ENCODE measurements around the gene SFXN3. TPM values are rescaled to one million over a fixed set of nuclear protein-coding genes. Genes with fewer than 3 reads are reported as not detected.
A peak's percentile ranks its signal among the peaks of the same experiment; 100 is the strongest.

Gene SFXN3
- total RNA-seq, 1 experiment from 2014 or later = 27.5 TPM

DNA sequence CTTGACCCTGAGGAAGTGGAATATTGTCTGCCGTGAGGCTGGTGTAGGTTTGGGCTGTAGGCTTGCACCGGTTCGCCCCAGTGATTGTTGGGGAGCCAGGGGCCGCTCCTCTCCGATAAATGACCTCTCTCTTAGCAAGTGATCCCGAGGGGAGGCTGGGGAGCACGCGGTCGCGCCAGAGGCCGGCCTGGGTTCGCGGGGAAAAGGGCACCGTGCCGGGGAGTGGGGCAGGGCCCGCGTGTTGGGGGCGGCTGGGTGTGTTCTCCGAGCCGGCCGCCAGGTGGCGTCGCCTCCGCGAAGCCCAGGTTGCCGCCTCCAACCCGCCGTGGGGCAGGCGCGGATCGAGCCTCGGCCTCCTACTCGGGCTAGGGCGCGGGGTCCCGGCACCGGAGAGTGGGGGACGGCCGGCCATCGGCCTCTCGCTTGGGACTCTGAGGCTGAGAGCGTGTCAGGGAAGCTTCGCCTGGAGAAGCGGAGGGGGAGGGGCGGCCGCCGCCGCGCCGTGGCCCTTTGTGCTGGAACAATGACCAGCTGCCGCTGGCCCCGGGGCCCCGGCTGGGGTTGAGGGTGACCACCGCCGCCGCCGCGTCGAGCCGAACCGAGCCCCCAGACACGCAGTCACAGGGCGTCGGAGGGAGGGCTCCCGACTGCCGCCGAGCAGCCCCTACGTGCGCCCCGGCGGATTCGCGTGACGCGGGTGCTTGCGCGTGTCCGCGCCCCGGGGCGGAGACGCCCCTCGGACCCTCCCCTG, 31.9 kb upstream of the SFXN3 start:
- CTCF ChIA-PET = interaction anchor here (0.7 to 1.5 kb wide), 3 partner anchors 12 to 15 kb away, joined by 3 to 17 read pairs (median 5); no protein-coding TSS in a partner anchor
- no TSS peak for BruUV-seq (replicated peaks)
- H3K9me3 Mint-ChIP-seq (ENCODE audit: low read depth, unreplicated experiment) = no peaks in the 10 kb centered on the region
- intact Hi-C loops (cut with micrococcal nuclease; ENCODE audit: unreplicated experiment) = no loop called here
- peaks cover 61% of the 10 kb centered on the region for H3K36me3 Mint-ChIP-seq (ENCODE audit: insufficient read depth, unreplicated experiment)
- H3K27me3 Mint-ChIP-seq (ENCODE audit: unreplicated experiment) = no peaks in the 10 kb centered on the region
- H3K27ac Mint-ChIP-seq (ENCODE audit: unreplicated experiment) = peak overlapping the region; percentile 69
- peaks cover 14% of the 10 kb centered on the region for H3K4me1 Mint-ChIP-seq (ENCODE audit: low read depth, unreplicated experiment)
- DNase-seq = peak; percentile 74
- H3K4me3 Mint-ChIP-seq (ENCODE audit: low read depth, unreplicated experiment) = peak overlapping the region; percentile 70
- TF ChIP-seq, protein P1, sequence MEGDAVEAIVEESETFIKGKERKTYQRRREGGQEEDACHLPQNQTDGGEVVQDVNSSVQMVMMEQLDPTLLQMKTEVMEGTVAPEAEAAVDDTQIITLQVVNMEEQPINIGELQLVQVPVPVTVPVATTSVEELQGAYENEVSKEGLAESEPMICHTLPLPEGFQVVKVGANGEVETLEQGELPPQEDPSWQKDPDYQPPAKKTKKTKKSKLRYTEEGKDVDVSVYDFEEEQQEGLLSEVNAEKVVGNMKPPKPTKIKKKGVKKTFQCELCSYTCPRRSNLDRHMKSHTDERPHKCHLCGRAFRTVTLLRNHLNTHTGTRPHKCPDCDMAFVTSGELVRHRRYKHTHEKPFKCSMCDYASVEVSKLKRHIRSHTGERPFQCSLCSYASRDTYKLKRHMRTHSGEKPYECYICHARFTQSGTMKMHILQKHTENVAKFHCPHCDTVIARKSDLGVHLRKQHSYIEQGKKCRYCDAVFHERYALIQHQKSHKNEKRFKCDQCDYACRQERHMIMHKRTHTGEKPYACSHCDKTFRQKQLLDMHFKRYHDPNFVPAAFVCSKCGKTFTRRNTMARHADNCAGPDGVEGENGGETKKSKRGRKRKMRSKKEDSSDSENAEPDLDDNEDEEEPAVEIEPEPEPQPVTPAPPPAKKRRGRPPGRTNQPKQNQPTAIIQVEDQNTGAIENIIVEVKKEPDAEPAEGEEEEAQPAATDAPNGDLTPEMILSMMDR (IDR thresholded peaks at IDR 0.05; ENCODE audit: unreplicated experiment) = peak; percentile 84

DNA sequence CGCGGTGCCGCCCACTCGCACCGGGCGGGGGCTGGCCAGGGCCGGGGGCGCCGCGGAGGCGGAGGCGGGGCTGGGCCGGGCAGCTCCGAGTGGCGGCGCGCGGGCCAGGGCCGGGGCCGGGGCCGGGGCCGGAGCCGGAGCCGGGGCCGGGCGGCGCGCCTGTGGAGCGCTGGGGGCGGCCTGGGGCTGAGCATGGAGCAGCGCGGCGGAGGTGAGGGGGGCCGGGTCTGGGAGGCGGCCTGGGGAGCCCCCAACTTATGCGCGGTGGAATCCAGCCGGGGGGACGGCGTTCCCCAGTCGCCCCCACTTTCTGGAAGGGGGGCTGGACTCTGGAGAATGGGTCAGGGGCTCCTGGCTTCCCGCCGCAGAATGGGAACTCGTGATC, 31.3 kb upstream of the SFXN3 start, which contains the start of gene LZTS2:
LZTS2 (plus strand) TSS at position 67 of the 385 bp plus-strand sequence. CDS start 2,731 bp downstream, outside the sequence.
- H3K4me1 Mint-ChIP-seq (ENCODE audit: low read depth, unreplicated experiment) = peaks cover 14% of the 10 kb centered on the region
- intact Hi-C loops (cut with micrococcal nuclease; ENCODE audit: unreplicated experiment) = no loop called here
- peaks cover 61% of the 10 kb centered on the region for H3K36me3 Mint-ChIP-seq (ENCODE audit: insufficient read depth, unreplicated experiment)
- DNase-seq = peak; percentile 41
- CTCF ChIA-PET = interaction anchor here (0.7 to 1.0 kb wide), 2 partner anchors 12 to 15 kb away, joined by 3 to 5 read pairs; no protein-coding TSS in a partner anchor
- BruUV-seq (replicated peaks) = no TSS peak
- H3K4me3 Mint-ChIP-seq (ENCODE audit: low read depth, unreplicated experiment) = peak within 1 kb of the TSS; percentile 70
- no peaks in the 10 kb centered on the region for H3K9me3 Mint-ChIP-seq (ENCODE audit: low read depth, unreplicated experiment)
- H3K27me3 Mint-ChIP-seq (ENCODE audit: unreplicated experiment) = no peaks in the 10 kb centered on the region
- TF ChIP-seq, protein P1 (IDR thresholded peaks at IDR 0.05; ENCODE audit: unreplicated experiment) = no peak
- H3K27ac Mint-ChIP-seq (ENCODE audit: unreplicated experiment) = peak within 1 kb of the TSS; percentile 69

DNA sequence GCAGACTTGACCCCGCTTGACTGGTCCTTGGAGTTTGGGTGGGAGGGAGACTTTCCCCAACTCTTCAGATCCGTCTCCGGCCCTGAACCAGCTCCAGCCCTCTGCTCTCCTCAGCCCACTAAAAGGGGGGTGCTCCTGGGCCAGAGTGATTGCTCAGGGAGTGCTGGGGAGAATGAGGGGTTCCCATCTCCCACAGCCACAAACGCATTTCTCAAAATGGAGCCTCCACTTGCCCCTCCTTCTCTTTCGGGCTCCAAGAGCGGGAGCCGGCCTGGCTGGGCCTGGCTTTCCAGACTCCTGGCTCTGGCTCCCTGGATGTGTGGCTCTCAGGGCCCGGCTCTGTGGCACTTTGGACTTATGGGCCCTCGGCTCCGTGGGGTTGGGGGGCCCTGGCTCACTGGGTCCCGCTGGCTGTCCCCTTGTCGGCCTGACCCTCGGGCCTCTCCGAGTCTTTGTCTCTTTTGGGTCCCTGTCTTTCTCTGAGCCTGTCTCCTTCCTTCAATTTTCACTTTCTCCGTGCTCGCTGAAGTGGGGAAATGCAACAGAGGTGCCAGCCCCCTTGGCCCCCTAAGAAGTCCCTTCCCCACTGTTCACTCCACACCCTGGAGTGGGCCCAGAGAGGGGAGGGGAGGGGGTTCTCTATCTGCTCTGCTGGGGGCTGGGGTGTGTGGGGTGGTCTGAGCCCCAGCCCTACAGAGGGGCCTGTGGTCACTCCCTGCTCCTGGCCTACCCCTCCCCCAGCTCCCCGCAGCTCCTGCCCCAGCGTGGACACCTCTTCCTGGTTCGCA, 30.7 kb upstream of the SFXN3 start:
- no peak for DNase-seq
- CTCF ChIA-PET = interaction anchor here (1.0 kb wide), 1 partner anchor 11 kb away, joined by 5 read pairs; no protein-coding TSS in a partner anchor
- Mint-ChIP-seq H3K4me3 (ENCODE audit: low read depth, unreplicated experiment) (peak overlapping the region; percentile 47), H3K27me3 (ENCODE audit: unreplicated experiment) (no peaks in the 10 kb centered on the region), H3K4me1 (ENCODE audit: low read depth, unreplicated experiment) (peaks cover 14% of the 10 kb centered on the region), H3K36me3 (ENCODE audit: insufficient read depth, unreplicated experiment) (peaks cover 57% of the 10 kb centered on the region), H3K27ac (ENCODE audit: unreplicated experiment) (peak overlapping the region; percentile 44), H3K9me3 (ENCODE audit: low read depth, unreplicated experiment) (no peaks in the 10 kb centered on the region)
- no TSS peak for BruUV-seq (replicated peaks)
- TF ChIP-seq, protein P1 (IDR thresholded peaks at IDR 0.05; ENCODE audit: unreplicated experiment) = no peak
- intact Hi-C loops (cut with micrococcal nuclease; ENCODE audit: unreplicated experiment) = no loop called here

DNA sequence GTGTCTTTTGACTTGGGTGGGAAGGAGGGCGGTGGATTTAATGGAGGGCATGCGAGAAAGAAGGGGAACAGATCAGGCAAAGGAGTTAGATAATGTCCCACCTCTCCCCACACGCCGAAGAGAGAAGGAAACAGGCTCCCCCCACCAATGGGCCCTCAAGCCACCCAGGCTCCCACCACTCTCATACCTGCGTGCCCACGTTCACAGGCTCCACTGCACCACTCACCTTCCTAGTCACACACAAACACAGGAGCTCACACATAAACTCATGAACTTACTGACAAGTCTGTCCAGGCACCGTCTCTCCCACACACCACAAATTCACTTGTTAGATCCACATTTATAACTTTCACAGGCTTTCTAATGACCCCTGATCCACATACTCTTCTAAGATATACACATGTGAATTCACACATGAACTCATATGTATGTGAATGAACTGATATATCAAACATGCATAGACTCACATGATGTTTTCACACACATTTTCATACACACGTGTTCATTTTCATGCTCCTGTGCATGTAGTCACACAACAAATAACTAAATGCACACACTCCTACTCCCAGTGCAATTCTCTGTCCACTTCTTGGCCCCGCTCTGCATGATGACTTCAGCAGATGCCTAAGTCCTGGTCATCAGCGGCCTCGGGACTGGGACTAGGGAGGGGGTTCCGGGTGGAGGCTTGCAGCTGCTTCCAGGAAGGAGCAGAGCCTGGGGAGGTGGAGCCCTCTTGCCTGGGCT, 29.9 kb upstream of the SFXN3 start:
- H3K4me1 Mint-ChIP-seq (ENCODE audit: low read depth, unreplicated experiment) = peaks cover 14% of the 10 kb centered on the region
- TF ChIP-seq, protein P1 (IDR thresholded peaks at IDR 0.05; ENCODE audit: unreplicated experiment) = no peak
- H3K27ac Mint-ChIP-seq (ENCODE audit: unreplicated experiment) = peak overlapping the region; percentile 7
- H3K27me3 Mint-ChIP-seq (ENCODE audit: unreplicated experiment) = no peaks in the 10 kb centered on the region
- H3K4me3 Mint-ChIP-seq (ENCODE audit: low read depth, unreplicated experiment) = peak overlapping the region; percentile 47
- H3K36me3 Mint-ChIP-seq (ENCODE audit: insufficient read depth, unreplicated experiment) = peaks cover 50% of the 10 kb centered on the region
- CTCF ChIA-PET = no interaction called here
- intact Hi-C loops (cut with micrococcal nuclease; ENCODE audit: unreplicated experiment) = no loop called here
- no peak for DNase-seq
- no peaks in the 10 kb centered on the region for H3K9me3 Mint-ChIP-seq (ENCODE audit: low read depth, unreplicated experiment)
- BruUV-seq (replicated peaks) = TSS peak; percentile 18

Measured in Calu3 (cell line).